HAP-1 (cell line): ENCODE measurements around the gene OR56A4.

Source experiments
- DNase-seq, 2 experiments: peaks; one replicate each; pipeline ENCODE4 v3.0.0-alpha.2; 2016 to 2020; ENCODE audit warnings: low spot score in 2 of 2
- H3K27me3 ChIP-seq: fragments of 250-450 bp; sonication (Bioruptor Pico); 2 replicates; pipeline ENCODE4 v1.5.1; 2020; ENCODE audit warnings: low read depth, mild to moderate bottlenecking, moderate library complexity
- H3K36me3 ChIP-seq: fragments of 250-450 bp; sonication (Bioruptor Pico); replicated peaks from 2 replicates; pipeline ENCODE4 v1.5.1; 2020; ENCODE audit warnings: mild to moderate bottlenecking
- H3K4me1 ChIP-seq: fragments of 250-450 bp; sonication (Bioruptor Pico); 2 replicates; pipeline ENCODE4 v1.5.1; 2020; ENCODE audit warnings: mild to moderate bottlenecking
- H3K4me3 ChIP-seq: fragments of 250-450 bp; sonication (Bioruptor Pico); 2 replicates; pipeline ENCODE4 v1.5.1; 2020; ENCODE audit warnings: mild to moderate bottlenecking, moderate library complexity
- H3K9me3 ChIP-seq: fragments of 250-450 bp; sonication (Bioruptor Pico); 2 replicates; pipeline ENCODE4 v1.5.1; 2020; ENCODE audit warnings: mild to moderate bottlenecking, moderate library complexity
- in situ Hi-C: fragments of 300-500 bp; cut with MboI; formaldehyde crosslinking; loops from 3 replicates; pipeline ENCODE4 v1.14.3; 2020; ENCODE audit warnings: low sequenced_read_pairs, inconsistent platforms, mixed read lengths

Gene OR56A4, protein sequence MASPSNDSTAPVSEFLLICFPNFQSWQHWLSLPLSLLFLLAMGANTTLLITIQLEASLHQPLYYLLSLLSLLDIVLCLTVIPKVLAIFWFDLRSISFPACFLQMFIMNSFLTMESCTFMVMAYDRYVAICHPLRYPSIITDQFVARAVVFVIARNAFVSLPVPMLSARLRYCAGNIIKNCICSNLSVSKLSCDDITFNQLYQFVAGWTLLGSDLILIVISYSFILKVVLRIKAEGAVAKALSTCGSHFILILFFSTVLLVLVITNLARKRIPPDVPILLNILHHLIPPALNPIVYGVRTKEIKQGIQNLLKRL

DNA sequence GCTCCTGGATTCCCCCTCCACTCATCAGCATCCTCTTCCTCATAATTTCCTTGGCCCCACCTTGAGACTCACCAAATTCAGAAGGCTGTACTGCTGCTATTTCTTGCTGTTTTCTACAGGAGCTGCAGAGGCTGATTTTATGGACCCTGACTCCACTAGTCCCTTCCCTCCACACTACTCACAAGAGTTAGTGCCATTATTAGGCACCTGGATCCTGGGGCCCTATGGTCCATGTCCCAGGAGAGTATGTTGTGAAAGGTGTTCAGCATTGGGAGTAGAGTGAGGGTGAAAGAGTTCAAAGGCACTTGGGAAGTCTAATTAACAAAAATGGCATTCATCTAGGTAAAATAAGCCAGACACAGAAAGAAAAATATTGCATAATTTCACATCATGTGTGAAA is at the start of gene OR56A4:
Gene OR56A4 (minus strand): TSS at position 101 of the 400 bp plus-strand sequence. CDS start 3,954 bp downstream, outside the sequence.
- H3K4me1 ChIP-seq = no peaks in the 10 kb centered on the region
- H3K4me3 ChIP-seq = no peak within 1 kb of the TSS
- no peaks in the 10 kb centered on the region for H3K9me3 ChIP-seq
- DNase-seq = no peak
- no peaks in the 10 kb centered on the region; the same call in 1 of the 2 replicates for H3K27me3 ChIP-seq
- in situ Hi-C loops = no loop called here
- no peaks in the 10 kb centered on the region for H3K36me3 ChIP-seq

DNA sequence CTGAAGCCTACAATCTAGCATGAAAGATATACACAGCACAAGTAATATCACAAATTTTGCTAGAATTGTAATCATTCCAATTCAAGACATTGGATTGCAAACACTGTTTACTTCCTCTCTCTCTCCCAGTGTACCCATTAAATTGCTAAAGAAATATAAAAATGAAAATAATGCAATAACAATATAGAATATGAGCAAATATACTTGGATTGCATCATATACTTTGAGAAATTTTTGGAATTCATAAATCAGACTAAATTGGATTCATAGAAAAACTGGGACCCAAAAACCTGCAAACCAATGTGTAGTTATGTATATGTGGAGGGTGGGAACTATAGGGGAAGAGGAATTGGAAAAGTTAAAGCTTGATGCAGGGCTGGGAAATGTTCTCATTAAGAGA is 48.8 kb upstream of the OR56A4 start:
- no peaks in the 10 kb centered on the region for H3K9me3 ChIP-seq
- H3K4me1 ChIP-seq = no peaks in the 10 kb centered on the region
- no peak overlapping the region for H3K4me3 ChIP-seq
- no peaks in the 10 kb centered on the region for H3K36me3 ChIP-seq
- no peak for DNase-seq
- H3K27me3 ChIP-seq = peaks cover 2% of the 10 kb centered on the region; the same call in 1 of the 2 replicates
- in situ Hi-C loops = no loop called here

DNA sequence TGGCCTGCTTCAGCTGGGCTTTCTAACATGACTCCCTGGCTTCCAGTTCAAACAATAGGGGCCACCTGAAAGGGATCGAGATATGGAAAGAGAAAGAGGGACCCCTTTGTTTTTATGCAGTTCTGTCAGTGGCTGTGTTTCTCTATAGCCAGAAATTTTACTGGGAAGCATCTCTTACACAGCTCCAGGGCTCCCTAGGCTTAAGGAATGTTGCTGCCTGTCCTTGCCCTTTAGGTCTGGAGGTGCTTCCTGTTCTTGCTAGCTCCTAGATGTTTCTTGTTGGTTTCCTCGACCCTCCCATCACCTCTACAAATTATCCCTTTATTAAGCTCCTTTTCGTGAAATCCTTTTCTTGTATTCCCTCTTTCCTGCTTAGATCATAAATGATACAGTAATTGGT is 45.6 kb upstream of the OR56A4 start:
- Histone ChIP-seq H3K9me3 (no peaks in the 10 kb centered on the region), H3K4me3 (no peak overlapping the region), H3K4me1 (no peaks in the 10 kb centered on the region), H3K27me3 (peaks cover 2% of the 10 kb centered on the region; the same call in 1 of the 2 replicates), H3K36me3 (no peaks in the 10 kb centered on the region)
- no peak for DNase-seq
- in situ Hi-C loops = no loop called here

DNA sequence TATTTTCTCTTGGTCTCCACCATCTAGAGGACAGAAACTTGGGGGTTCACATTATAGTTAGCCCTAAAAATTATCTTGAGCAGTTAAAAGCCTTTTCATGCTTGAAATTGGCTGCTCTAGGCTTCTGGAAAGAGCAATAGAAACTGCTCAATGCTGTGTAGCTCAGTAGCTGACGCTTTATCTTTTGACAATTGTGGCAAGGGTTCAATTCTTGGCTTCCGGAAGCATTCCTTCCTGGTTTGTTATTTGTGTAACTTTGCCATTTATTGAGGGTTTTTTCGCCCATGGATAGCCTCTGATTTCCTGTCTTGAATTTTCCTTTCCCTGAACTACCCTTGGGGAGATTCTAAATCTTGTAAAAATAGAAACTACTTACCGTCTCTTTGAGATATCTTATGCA is 34.1 kb upstream of the OR56A4 start:
- no peaks in the 10 kb centered on the region for H3K27me3 ChIP-seq
- H3K36me3 ChIP-seq = no peaks in the 10 kb centered on the region
- no peaks in the 10 kb centered on the region for H3K9me3 ChIP-seq
- DNase-seq = no peak
- H3K4me3 ChIP-seq = no peak overlapping the region
- no peaks in the 10 kb centered on the region for H3K4me1 ChIP-seq
- in situ Hi-C loops = no loop called here

DNA sequence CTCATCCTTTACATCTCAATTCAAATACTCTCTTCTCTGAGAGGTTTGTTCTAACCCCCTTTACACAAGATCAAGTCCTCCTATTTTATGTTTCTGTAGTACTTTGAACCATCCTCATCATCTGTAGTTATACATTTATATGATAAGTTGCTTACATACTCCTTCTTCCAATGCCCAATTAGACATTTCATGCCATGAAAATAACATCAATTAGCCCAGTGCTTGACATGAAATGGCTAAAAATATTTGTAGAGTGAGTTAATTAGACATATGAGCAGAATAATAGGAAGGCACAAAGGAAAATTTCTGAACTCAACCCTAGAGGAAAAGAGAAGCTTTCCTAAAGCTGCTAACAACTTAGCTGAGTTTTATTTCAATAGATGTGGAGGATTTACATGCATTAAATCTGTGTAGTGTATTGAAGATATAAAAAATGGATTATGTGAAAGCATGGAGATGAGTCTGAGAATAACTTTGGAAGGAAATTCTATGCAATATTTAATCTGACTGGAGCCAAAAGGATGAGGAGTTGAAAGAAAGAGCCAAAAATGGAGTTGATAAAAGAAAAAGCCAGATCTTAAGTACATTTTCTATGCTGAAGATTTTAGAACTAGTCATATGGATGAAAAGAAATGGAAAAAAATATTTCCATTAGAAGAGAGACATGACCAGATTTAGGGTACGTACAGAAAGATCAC is 24.1 kb upstream of the OR56A4 start, which contains the start of gene OR56A1:
Gene OR56A1 (minus strand): TSS at position 51 of the 698 bp plus-strand sequence. CDS start 3,066 bp downstream, outside the sequence.
- Histone ChIP-seq H3K4me1 (no peaks in the 10 kb centered on the region), H3K36me3 (no peaks in the 10 kb centered on the region), H3K27me3 (peaks cover 3% of the 10 kb centered on the region; the same call in 1 of the 2 replicates), H3K9me3 (no peaks in the 10 kb centered on the region), H3K4me3 (no peak within 1 kb of the TSS)
- in situ Hi-C loops = no loop called here
- no peak for DNase-seq

DNA sequence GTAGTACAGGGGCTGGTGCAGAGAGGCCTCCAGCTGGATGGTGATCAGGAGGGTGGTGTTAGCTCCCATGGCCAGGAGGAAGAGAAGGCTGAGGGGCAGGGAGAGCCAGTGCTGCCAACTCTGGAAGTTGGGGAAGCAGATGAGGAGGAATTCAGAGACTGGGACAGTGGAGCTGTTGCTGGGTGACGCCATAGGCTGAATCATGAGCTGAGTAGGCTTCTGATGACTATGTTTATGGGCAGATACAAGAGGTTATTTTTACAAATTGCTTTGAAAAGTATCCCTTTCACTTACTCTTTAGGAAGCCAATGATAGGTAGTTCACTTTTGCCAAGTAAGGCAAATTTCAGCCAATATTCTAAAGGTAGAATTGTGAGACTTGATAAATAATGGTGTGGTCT is 20.8 kb upstream of the OR56A4 start:
- Histone ChIP-seq H3K9me3 (no peaks in the 10 kb centered on the region), H3K36me3 (no peaks in the 10 kb centered on the region), H3K4me3 (no peak overlapping the region), H3K4me1 (no peaks in the 10 kb centered on the region), H3K27me3 (peaks cover 4% of the 10 kb centered on the region; the same call in 1 of the 2 replicates)
- in situ Hi-C loops = loop anchor here (5.0 kb wide), 1 partner anchor 325 kb away; no protein-coding TSS in a partner anchor
- DNase-seq = no peak

DNA sequence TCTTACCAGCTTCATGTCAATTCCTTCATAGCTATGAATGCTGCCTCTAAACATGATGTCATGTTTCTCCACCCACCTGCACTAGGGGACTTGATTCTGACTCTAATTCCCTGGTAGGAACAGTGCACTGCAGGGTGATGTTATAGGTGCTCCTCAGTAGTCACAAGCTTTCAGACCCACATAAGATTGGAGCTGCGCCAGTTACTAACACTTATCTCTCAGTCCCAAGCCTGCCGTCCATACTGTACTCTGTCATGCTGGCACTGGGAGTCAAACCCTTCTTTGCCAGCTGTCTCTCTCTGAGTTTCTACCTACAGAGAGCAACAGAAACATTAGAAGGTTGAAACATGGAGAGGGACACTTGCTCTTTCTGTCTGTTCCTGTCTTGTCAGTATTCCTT is 18.3 kb upstream of the OR56A4 start:
- no peaks in the 10 kb centered on the region for H3K36me3 ChIP-seq
- no peak overlapping the region for H3K4me3 ChIP-seq
- H3K27me3 ChIP-seq = peaks cover 4% of the 10 kb centered on the region; the same call in 1 of the 2 replicates
- DNase-seq = no peak
- in situ Hi-C loops = loop anchor here (5.0 kb wide), 1 partner anchor 327 kb away; no protein-coding TSS in a partner anchor
- no peaks in the 10 kb centered on the region for H3K4me1 ChIP-seq
- no peaks in the 10 kb centered on the region for H3K9me3 ChIP-seq

DNA sequence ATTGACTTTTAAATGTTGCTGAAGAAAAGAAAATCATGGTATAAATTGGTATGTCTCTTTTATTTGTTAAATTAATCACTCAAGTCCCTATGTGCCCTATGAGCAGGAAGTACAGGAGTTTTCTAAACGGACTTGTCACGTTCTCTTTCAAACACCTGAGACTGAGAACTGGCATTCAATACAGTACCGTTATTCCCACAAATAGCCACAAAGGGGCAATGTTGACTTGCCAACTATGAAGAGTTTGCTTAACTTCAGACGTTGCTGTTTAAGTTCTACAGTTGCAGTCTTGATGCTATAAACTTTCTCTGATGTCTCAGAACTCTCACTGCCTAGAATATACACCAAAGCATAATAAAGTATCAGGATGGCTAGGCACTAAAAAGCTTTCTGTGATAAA is 16.2 kb upstream of the OR56A4 start:
- H3K4me1 ChIP-seq = no peaks in the 10 kb centered on the region
- no peak overlapping the region for H3K4me3 ChIP-seq
- no peaks in the 10 kb centered on the region for H3K36me3 ChIP-seq
- no peaks in the 10 kb centered on the region for H3K9me3 ChIP-seq
- peaks cover 4% of the 10 kb centered on the region; the same call in 1 of the 2 replicates for H3K27me3 ChIP-seq
- peak in 1 of 2 experiments; percentile 11 for DNase-seq
- in situ Hi-C loops = no loop called here

DNA sequence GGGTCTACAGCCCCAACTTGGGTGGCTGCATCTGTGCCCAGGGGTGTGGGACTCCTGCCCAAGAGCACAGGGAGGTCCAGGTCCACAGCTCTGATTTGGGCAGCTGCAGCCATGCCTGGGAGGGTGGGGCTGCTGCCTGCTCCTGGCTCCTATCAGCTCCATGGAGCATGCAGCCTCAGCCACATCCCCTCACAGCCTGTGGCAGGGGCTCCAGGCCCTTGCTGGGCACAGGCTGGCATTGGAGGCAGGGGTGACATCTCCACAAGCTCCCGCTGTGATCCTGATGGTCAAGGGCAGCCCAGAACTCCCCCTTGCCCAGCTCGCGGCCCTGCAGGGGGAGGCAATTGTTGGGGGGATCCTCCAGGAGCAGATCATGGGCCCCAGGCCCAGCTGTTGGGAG is 6.3 kb upstream of the OR56A4 start:
- in situ Hi-C loops = no loop called here
- no peak overlapping the region for H3K4me3 ChIP-seq
- no peaks in the 10 kb centered on the region for H3K36me3 ChIP-seq
- DNase-seq = no peak
- H3K4me1 ChIP-seq = no peaks in the 10 kb centered on the region
- H3K9me3 ChIP-seq = no peaks in the 10 kb centered on the region
- H3K27me3 ChIP-seq = no peaks in the 10 kb centered on the region; the same call in 1 of the 2 replicates

DNA sequence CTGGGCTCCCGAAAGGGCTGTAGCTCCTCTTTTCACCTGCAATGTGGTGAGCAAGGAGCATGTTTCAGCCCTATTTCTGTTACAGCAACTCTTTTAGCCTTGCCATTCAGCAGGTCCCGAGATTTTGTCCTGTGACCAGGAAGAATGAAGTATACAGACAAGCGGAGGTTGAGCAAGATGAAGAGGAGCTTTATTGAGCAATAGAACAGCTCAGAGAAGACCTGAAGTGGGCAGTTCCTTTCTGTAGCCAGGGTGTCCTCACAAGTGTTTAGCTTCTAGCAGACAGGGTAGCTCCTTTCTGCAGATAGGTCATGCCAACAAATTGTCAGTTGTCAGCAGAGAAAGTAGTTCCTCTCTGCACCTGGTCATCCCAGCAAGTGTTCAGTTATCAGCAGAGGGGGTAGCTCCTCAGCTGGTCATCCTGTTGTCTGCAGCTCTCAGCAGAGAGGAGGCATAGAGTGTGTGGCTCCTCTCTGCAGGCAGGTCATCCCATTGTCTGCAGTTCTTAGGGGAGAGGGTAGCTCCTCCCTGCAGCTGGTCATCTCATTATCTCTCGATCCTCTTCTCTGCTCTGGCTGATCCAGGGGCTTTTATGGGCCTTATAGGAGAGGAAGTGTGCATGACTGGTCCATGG is 5.4 kb upstream of the OR56A4 start:
- Histone ChIP-seq H3K4me3 (no peak overlapping the region), H3K9me3 (no peaks in the 10 kb centered on the region), H3K36me3 (no peaks in the 10 kb centered on the region), H3K27me3 (no peaks in the 10 kb centered on the region; the same call in 1 of the 2 replicates), H3K4me1 (no peaks in the 10 kb centered on the region)
- in situ Hi-C loops = no loop called here
- DNase-seq = no peak

DNA sequence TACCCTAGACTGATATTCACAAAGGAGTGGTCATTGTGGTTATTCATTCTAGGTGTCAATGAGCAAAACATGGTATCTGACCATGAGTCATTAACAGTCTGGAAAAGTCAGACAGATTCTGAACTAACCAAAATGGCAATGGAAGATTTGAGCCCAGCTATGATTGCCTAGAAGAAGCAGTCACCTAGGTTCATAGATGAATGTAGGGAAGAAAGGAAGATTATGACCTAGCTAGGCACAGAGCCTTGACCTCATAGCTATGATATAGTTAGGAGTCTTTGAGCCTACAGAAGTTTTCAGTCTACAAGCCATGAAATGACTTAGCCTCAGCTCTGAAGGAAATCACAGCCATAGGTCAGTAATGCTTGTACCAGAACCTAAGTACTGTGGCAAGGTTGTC is 351 bp downstream of the OR56A4 start:
- no peak for DNase-seq
- Histone ChIP-seq H3K27me3 (no peaks in the 10 kb centered on the region; the same call in 1 of the 2 replicates), H3K4me1 (no peaks in the 10 kb centered on the region), H3K36me3 (no peaks in the 10 kb centered on the region), H3K9me3 (no peaks in the 10 kb centered on the region), H3K4me3 (no peak overlapping the region)
- in situ Hi-C loops = no loop called here

DNA sequence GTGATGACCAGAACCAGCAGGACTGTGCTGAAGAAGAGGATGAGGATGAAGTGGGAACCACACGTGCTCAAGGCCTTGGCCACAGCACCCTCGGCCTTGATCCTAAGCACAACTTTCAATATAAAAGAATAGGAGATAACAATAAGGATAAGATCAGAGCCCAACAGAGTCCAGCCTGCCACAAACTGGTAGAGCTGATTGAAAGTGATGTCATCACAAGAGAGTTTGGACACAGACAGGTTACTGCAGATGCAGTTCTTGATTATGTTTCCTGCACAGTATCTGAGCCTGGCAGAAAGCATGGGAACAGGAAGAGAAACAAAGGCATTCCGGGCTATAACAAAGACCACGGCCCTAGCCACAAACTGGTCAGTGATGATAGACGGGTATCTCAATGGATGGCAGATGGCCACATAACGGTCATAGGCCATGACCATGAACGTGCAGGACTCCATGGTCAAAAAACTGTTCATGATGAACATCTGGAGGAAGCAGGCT is 4.5 kb downstream of the OR56A4 start:
- H3K27me3 ChIP-seq = no peaks in the 10 kb centered on the region
- no peak for DNase-seq
- in situ Hi-C loops = no loop called here

DNA sequence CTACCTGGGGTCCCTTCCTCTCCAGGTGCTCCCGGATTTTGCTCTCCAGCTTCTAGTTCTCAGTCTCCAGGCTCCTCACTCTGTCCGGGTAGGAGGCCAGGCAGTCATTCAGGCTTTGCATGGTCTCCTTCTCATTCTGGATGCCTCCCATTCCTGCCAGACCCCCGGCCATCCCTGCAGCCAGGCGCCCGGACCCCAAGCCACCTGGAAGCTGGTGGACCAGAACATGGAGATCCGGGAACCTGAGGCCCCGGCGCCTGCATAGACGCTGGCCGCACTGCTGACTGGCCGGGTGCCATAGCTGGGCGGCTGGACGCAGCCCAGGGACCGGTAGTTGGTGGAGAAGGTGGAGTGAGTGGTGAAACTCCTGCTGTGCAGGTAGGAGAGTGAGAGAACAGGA is 12.0 kb downstream of the OR56A4 start:
- Histone ChIP-seq H3K36me3 (no peaks in the 10 kb centered on the region), H3K4me1 (no peaks in the 10 kb centered on the region), H3K27me3 (no peaks in the 10 kb centered on the region; the same call in 1 of the 2 replicates), H3K4me3 (no peak overlapping the region), H3K9me3 (no peaks in the 10 kb centered on the region)
- no peak for DNase-seq
- in situ Hi-C loops = no loop called here

More for the DNA sequence above, 4.5 kb downstream of the OR56A4 start:
- Histone ChIP-seq H3K4me3 (no peak overlapping the region), H3K9me3 (no peaks in the 10 kb centered on the region), H3K36me3 (no peaks in the 10 kb centered on the region), H3K4me1 (no peaks in the 10 kb centered on the region)
